Rectal smooth muscle tissue (tissue), 1 donor: Measurements from ENCODE around the gene ZNF217.
"Not testable (repeated sequence)": the region's sequence is repeated elsewhere in the genome, so short reads cannot be mapped to it uniquely, and the experiment has no call there.

Experiments
- H3K27ac ChIP-seq: one replicate; pipeline ENCODE4 v1.7.0; 2013; ENCODE audit warnings: low read depth, low read length, inconsistent platforms
- H3K27me3 ChIP-seq: one replicate; pipeline ENCODE4 v1.7.0; 2013; ENCODE audit warnings: low read length; ENCODE audit not compliant: control insufficient read depth, insufficient read depth
- H3K36me3 ChIP-seq: one replicate; pipeline ENCODE4 v1.7.0; 2013; ENCODE audit warnings: low read length; ENCODE audit not compliant: control insufficient read depth, insufficient read depth
- H3K4me1 ChIP-seq: one replicate; pipeline ENCODE4 v1.7.0; 2013; ENCODE audit warnings: low read length; ENCODE audit not compliant: control insufficient read depth, insufficient read depth
- H3K4me3 ChIP-seq: one replicate; pipeline ENCODE4 v1.7.0; 2013; ENCODE audit warnings: low read length
- H3K9ac ChIP-seq: one replicate; pipeline ENCODE4 v1.7.0; 2013; ENCODE audit warnings: low read length

ZNF217 gene

DNA sequence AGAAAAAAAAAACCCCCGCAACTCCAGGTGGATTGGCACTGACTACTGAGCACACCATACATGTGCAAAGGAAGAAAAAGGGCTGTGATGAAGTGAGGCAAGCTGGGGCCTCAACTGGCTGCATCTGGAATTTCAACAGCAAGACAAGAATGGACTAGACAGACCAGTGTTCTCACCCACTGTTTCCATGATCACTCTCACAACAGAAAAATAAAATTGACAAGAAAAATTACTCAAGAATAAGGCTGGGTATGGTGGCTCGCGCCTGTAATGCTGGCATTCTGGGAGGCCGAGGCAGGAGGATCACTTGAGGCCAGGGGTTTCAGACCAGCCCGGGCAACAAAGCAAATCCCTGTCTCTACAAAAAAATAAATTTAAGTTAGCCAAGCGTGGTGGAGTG lies 18.8 kb downstream of the ZNF217 start:
- H3K27ac ChIP-seq, result no peak overlapping the region
- no peak overlapping the region for H3K9ac ChIP-seq
- peaks cover 29% of the 10 kb centered on the region for H3K36me3 ChIP-seq
- H3K27me3 ChIP-seq, result no peaks in the 10 kb centered on the region
- H3K4me3 ChIP-seq, result no peak overlapping the region
- H3K4me1 ChIP-seq, result peaks cover 8% of the 10 kb centered on the region

GRCh38 chr20:53574259-53574789 lies 19.3 kb downstream of the ZNF217 start:
- no peaks in the 10 kb centered on the region for H3K27me3 ChIP-seq

DNA sequence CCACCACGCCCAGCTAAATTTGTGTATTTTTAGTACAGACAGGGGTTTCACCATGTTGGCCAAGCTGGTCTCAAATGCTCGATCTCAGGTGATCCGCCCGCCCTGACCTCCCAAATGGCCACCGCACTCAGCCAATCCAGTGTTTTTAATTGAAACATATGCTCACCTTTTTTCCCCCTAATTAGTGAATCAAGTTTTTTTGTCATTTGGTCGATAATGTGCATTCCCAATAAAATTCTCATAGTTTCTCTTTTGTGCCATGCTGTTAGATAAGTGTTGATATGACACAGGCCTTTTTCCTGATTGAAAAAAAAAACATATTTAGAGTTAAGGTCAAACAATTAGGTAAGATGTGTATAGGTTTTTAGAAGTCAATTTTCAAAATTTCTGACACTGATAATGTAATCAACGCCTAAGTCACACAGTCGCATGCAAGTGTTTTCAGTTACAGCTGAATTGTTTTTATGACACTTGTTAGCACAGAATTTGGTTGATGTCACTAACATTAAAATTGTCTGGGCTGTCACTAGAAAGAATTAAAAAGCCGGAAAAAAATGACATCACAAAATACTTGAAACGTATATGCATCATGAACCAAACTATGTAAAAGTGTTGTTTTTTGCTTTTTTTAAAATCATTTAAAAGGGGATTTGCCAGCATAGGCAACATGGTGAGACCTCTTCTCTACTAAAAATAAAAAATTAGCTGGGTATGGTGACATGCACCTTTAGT lies 21.9 kb downstream of the ZNF217 start:
- Histone ChIP-seq H3K4me3 (no peak overlapping the region), H3K27me3 (no peaks in the 10 kb centered on the region), H3K27ac (no peak overlapping the region), H3K9ac (no peak overlapping the region), H3K4me1 (peaks cover 5% of the 10 kb centered on the region), H3K36me3 (peaks cover 27% of the 10 kb centered on the region)

More at GRCh38 chr20:53574259-53574789, 19.3 kb downstream of the ZNF217 start:
- H3K4me1 ChIP-seq, result peaks cover 8% of the 10 kb centered on the region
- no peak overlapping the region for H3K27ac ChIP-seq
- no peak overlapping the region for H3K4me3 ChIP-seq
- H3K36me3 ChIP-seq, result peaks cover 29% of the 10 kb centered on the region
- H3K9ac ChIP-seq, result no peak overlapping the region

DNA sequence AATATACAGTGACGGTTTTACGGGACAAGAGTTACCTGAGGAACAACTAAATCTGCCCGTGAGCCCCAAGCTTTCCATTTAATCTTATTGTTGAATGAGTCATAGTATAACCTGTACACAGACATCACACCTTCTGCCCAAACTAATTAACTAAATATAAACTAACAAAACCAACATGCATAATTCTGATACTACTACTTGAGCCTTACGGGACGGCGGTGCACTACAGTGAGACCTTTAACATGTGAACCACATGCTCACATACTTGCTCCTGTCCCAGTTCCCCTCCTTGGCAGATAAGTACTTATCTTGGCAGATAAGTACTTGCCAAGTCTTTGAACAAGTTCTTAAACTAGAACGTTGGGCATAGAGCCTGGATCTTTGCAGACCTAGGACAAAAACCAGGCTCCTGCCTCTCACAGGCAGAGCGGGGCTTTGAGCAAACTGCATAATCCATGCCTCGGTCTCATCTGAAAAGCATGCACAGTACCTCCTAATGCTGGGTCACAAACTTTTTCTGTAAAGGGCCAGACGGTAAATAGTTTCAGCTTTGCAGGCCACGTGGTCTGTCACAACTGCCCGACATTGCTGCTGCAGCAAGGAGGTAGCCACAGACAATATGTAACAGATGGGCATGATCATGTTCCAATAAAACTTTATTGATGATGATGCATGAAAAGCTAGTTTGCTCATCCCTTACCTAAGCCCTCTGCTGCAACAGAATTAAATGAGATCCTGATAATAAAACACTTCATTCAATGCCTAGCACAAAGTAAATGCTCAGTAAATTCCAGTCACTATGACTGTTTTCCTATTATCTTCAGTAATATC lies 23.0 kb downstream of the ZNF217 start:
- peaks cover 5% of the 10 kb centered on the region for H3K4me1 ChIP-seq
- H3K9ac ChIP-seq, result no peak overlapping the region
- no peak overlapping the region for H3K4me3 ChIP-seq
- H3K27ac ChIP-seq, result no peak overlapping the region
- H3K36me3 ChIP-seq, result peaks cover 20% of the 10 kb centered on the region
- no peaks in the 10 kb centered on the region for H3K27me3 ChIP-seq

GRCh38 chr20:53569606-53570307 lies 23.9 kb downstream of the ZNF217 start:
- H3K9ac ChIP-seq, result no peak overlapping the region
- H3K27me3 ChIP-seq, result no peaks in the 10 kb centered on the region
- H3K36me3 ChIP-seq, result peaks cover 15% of the 10 kb centered on the region
- no peak overlapping the region for H3K4me3 ChIP-seq
- H3K27ac ChIP-seq, result no peak overlapping the region
- peaks cover 5% of the 10 kb centered on the region for H3K4me1 ChIP-seq

- no peaks in the 10 kb centered on the region for H3K27me3 ChIP-seq
- H3K27ac ChIP-seq, result no peak overlapping the region
- H3K4me3 ChIP-seq, result no peak overlapping the region
- H3K9ac ChIP-seq, result no peak overlapping the region
- peaks cover 5% of the 10 kb centered on the region for H3K4me1 ChIP-seq
- peaks cover 8% of the 10 kb centered on the region for H3K36me3 ChIP-seq
These were observed 24.6 kb downstream of the ZNF217 start for GRCh38 chr20:53569005-53569404.

GRCh38 chr20:53568351-53568750 lies 25.3 kb downstream of the ZNF217 start:
- no peak overlapping the region for H3K4me3 ChIP-seq
- peaks cover 4% of the 10 kb centered on the region for H3K36me3 ChIP-seq
- H3K27ac ChIP-seq, result no peak overlapping the region

GRCh38 chr20:53567379-53567917 lies 26.2 kb downstream of the ZNF217 start:
- Histone ChIP-seq H3K27ac (no peak overlapping the region), H3K4me1 (peaks cover 5% of the 10 kb centered on the region), H3K36me3 (peaks cover 2% of the 10 kb centered on the region), H3K4me3 (no peak overlapping the region), H3K27me3 (no peaks in the 10 kb centered on the region), H3K9ac (no peak overlapping the region)

More at GRCh38 chr20:53568351-53568750, 25.3 kb downstream of the ZNF217 start:
- Histone ChIP-seq H3K27me3 (no peaks in the 10 kb centered on the region), H3K9ac (no peak overlapping the region), H3K4me1 (peaks cover 5% of the 10 kb centered on the region)

GRCh38 chr20:53566623-53567022 lies 27.0 kb downstream of the ZNF217 start:
- H3K4me1 ChIP-seq, H3K36me3 ChIP-seq, H3K9ac ChIP-seq, H3K4me3 ChIP-seq, H3K27ac ChIP-seq, H3K27me3 ChIP-seq: not testable (repeated sequence)

DNA sequence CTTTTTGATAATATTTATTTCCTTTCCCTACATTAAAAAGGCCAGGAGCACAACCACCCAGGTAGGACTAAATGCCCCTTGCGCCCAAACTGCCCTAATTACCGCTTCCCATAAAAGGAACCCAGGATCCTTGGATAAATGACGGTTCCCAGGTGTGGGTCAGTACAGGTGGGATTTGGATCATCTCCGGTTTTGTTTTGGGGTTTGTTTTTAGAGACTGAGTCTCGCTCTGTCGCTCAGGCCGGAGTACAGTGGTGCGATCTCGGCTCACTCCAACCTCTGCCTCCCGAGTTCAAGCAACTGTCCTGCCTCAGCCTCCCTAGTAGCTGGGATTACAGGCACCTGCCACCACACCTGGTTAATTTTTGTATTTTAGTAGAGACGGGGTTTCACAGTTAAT lies 28.4 kb downstream of the ZNF217 start:
- Histone ChIP-seq H3K27me3 (no peaks in the 10 kb centered on the region), H3K9ac (no peak overlapping the region), H3K4me1 (no peaks in the 10 kb centered on the region), H3K27ac (no peak overlapping the region), H3K36me3 (peaks cover 2% of the 10 kb centered on the region), H3K4me3 (no peak overlapping the region)

DNA sequence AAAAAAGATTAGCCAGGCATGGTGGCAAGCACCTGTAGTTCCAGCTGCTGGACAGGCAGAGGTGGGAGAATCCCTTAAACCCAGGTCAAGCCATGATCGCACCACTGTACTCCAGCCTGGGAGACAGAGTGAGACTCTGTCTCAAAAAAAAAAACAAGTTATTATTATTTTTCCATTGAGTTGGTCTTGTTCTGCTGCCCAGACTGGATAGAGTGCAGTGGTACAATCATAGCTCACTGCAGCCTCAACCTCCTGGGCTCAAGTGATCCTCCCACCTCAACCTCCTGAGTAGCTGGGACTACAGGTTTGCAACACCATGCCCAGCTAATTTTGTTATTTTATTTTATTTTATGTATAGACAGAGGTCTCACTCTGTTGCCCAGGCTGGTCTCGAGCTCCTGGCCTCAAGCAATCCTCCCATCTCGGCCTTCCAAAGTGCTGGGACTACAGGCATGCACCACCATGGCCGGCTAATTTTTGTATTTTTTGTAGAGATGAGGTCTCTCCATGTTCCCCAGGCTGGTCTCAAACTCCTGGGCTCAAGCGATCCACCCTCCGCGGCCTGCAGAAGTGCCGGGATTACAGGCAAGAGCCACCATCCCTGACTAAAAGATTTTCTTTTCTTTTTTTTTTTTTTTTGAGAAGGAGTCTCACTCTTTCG lies 31.4 kb downstream of the ZNF217 start:
- not testable (repeated sequence) for H3K27ac ChIP-seq, H3K9ac ChIP-seq, H3K27me3 ChIP-seq, H3K4me3 ChIP-seq, H3K4me1 ChIP-seq, H3K36me3 ChIP-seq
